Small intestine (tissue), 7 donors: ENCODE data around the gene MAPK13. TPM values are rescaled to one million over a fixed set of nuclear protein-coding genes. Genes with fewer than 3 reads are reported as not detected.
A peak's percentile ranks its signal among the peaks of the same experiment; 100 is the strongest.
"Not testable (repeated sequence)": the region's sequence is repeated elsewhere in the genome, so short reads cannot be mapped to it uniquely, and the experiment has no call there.

Experiments
- DNase-seq, 2 donors: peaks; one replicate each; pipeline versions ENCODE4 v3.0.0 to v3.0.0-alpha.2; 2013
- FAIRE-seq: peaks from 2 replicates; lab custom pipeline; 2012; peaks lifted over from hg19 to GRCh38; lab: Jason Lieb, UNC
- H3K27ac ChIP-seq, 3 donors: one replicate each; pipeline ENCODE4 v1.5.1; 2013; ENCODE audit warnings: low read length in 2 of 3, mild to moderate bottlenecking in 2 of 3, control low read depth in 1 of 3, inconsistent platforms in 1 of 3, low read depth in 1 of 3, moderate library complexity in 1 of 3
- H3K27me3 ChIP-seq, 3 donors: one replicate each; pipeline ENCODE4 v1.6.1; 2013; ENCODE audit warnings: low read length in 3 of 3, inconsistent platforms in 1 of 3; ENCODE audit not compliant: control insufficient read depth in 3 of 3, insufficient read depth in 3 of 3
- H3K36me3 ChIP-seq, 3 donors: one replicate each; pipeline ENCODE4 v1.6.1; 2013; ENCODE audit warnings: low read length in 3 of 3, inconsistent platforms in 1 of 3, low read depth in 1 of 3, mild to moderate bottlenecking in 1 of 3, moderate library complexity in 1 of 3; ENCODE audit not compliant: control insufficient read depth in 3 of 3, insufficient read depth in 2 of 3
- H3K4me1 ChIP-seq, 3 donors: one replicate each; pipeline ENCODE4 v1.6.1; 2013; ENCODE audit warnings: low read length in 2 of 3, inconsistent platforms in 1 of 3, low read depth in 1 of 3, mild to moderate bottlenecking in 1 of 3, moderate library complexity in 1 of 3; ENCODE audit not compliant: control insufficient read depth in 3 of 3, insufficient read depth in 2 of 3
- H3K4me3 ChIP-seq, 3 donors: one replicate each; pipeline ENCODE4 v1.5.1; 2013; ENCODE audit warnings: low read length in 3 of 3, control low read depth in 1 of 3, inconsistent platforms in 1 of 3, low read depth in 1 of 3, mild to moderate bottlenecking in 1 of 3, moderate library complexity in 1 of 3
- H3K9me3 ChIP-seq, 2 donors: one replicate each; pipeline ENCODE4 v1.6.1; 2013; ENCODE audit warnings: low read depth in 1 of 2, low read length in 1 of 2; ENCODE audit not compliant: control insufficient read depth in 2 of 2, insufficient read depth in 1 of 2
- WGBS, 3 donors: extraction: QIAGEN DNeasy Blood & Tissue Kit; methylation state at CpG; one replicate each; pipeline ENCODE4 v1.1.7; 2013; 5-methylcytosine and 5-hydroxymethylcytosine counted together
- polyA plus RNA-seq, 4 donors: library from polyadenylated mRNA; stranded (reverse) in 3 of 4; unstranded in 1 of 4; fragments of 200-250 nt in 3 of 4; fragments of 120-200 nt in 1 of 4; gene quantifications; one replicate each; pipeline versions ENCODE4 v1.2.1 to v1.2.3, GENCODE V29; 2013
- donor health status: healthy with polysubstance abuse.
- donor health status: control.
- donor health status: control.
- donor health status: Bipolar disorder and iron deficiency.
- donor health status: healthy.

Gene MAPK13
- polyA plus RNA-seq, 4 donors: 86.7 to 161 (median 102) TPM

GRCh38 chr6:36126121-36126520 is 4.2 kb upstream of the MAPK13 start:
- Histone ChIP-seq H3K27ac (no peak overlapping the region), H3K9me3 (no peaks in the 10 kb centered on the region), H3K4me3 (no peak overlapping the region), H3K4me1 (peaks cover 0 to 35% (median 2%) of the 10 kb centered on the region in 3 donors), H3K36me3 (peaks cover 0 to 5% (median 0%) of the 10 kb centered on the region in 3 donors), H3K27me3 (no peaks in the 10 kb centered on the region)
- WGBS, 3 donors: 89 to 100% (median 89%) methylated on average over 2 of the region's 2 CpGs
- FAIRE-seq: no peak
- no peak for DNase-seq

- H3K4me3 ChIP-seq: no peak overlapping the region
- H3K27me3 ChIP-seq: no peaks in the 10 kb centered on the region
- H3K4me1 ChIP-seq: peaks cover 0 to 32% (median 0%) of the 10 kb centered on the region in 3 donors
- FAIRE-seq (no peak), DNase-seq (no peak)
- WGBS, 3 donors: 65 to 76% (median 70%) methylated on average over 10 of the region's 10 CpGs
- no peaks in the 10 kb centered on the region for H3K9me3 ChIP-seq
- H3K27ac ChIP-seq: peak overlapping the region in 1 of 3 donors; percentile 69
- H3K36me3 ChIP-seq: peaks cover 0 to 5% (median 0%) of the 10 kb centered on the region in 3 donors
Observed at GRCh38 chr6:36126553-36127458, 3.5 kb upstream of the MAPK13 start.

GRCh38 chr6:36127462-36128016 is 2.8 kb upstream of the MAPK13 start:
- 83 to 91% (median 87%) methylated on average over 8 of the region's 8 CpGs for WGBS, 3 donors
- no peak for FAIRE-seq
- no peaks in the 10 kb centered on the region for H3K9me3 ChIP-seq
- peaks cover 0 to 6% (median 0%) of the 10 kb centered on the region in 3 donors for H3K36me3 ChIP-seq
- peaks cover 0 to 32% (median 2%) of the 10 kb centered on the region in 3 donors for H3K4me1 ChIP-seq
- H3K27me3 ChIP-seq: no peaks in the 10 kb centered on the region
- peak overlapping the region in 1 of 3 donors; percentile 69 for H3K27ac ChIP-seq
- no peak for DNase-seq
- no peak overlapping the region for H3K4me3 ChIP-seq

GRCh38 chr6:36128073-36128472 is 2.2 kb upstream of the MAPK13 start:
- Histone ChIP-seq H3K36me3 (peaks cover 0 to 12% (median 0%) of the 10 kb centered on the region in 3 donors), H3K4me1 (peaks cover 0 to 36% (median 4%) of the 10 kb centered on the region in 3 donors), H3K4me3 (no peak overlapping the region), H3K27ac (no peak overlapping the region), H3K27me3 (no peaks in the 10 kb centered on the region), H3K9me3 (no peaks in the 10 kb centered on the region)
- FAIRE-seq: no peak
- 80 to 91% (median 86%) methylated on average over 5 of the region's 5 CpGs for WGBS, 3 donors
- no peak for DNase-seq

GRCh38 chr6:36128793-36129192 is 1.5 kb upstream of the MAPK13 start:
- Histone ChIP-seq H3K4me1 (peaks cover 0 to 36% (median 4%) of the 10 kb centered on the region in 3 donors), H3K4me3 (no peak overlapping the region), H3K27me3 (no peaks in the 10 kb centered on the region), H3K36me3 (peaks cover 0 to 19% (median 0%) of the 10 kb centered on the region in 3 donors), H3K27ac (no peak overlapping the region), H3K9me3 (no peaks in the 10 kb centered on the region)
- no peak for FAIRE-seq
- WGBS, 3 donors: 96 to 98% (median 98%) methylated on average over 3 of the region's 3 CpGs
- no peak for DNase-seq

GRCh38 chr6:36129334-36129733 is 979 bp upstream of the MAPK13 start:
- DNase-seq, H3K9me3 ChIP-seq, FAIRE-seq, H3K27me3 ChIP-seq, H3K4me3 ChIP-seq: not testable (repeated sequence)
- Histone ChIP-seq H3K36me3 (peaks cover 0 to 24% (median 0%) of the 10 kb centered on the region in 3 donors), H3K27ac (peak overlapping the region in 1 of 3 donors; percentile 96), H3K4me1 (peaks cover 0 to 39% (median 4%) of the 10 kb centered on the region in 3 donors)
- WGBS, 3 donors: 68 to 87% (median 79%) methylated on average over 16 of the region's 16 CpGs

- no peak for FAIRE-seq
- peak overlapping the region; percentile 47 to 84 (median 70) for H3K4me3 ChIP-seq
- DNase-seq: peak; percentile 61 to 73
- peaks cover 0 to 39% (median 4%) of the 10 kb centered on the region in 3 donors for H3K4me1 ChIP-seq
- peak overlapping the region; percentile 96 to 99 (median 98) for H3K27ac ChIP-seq
- WGBS, 3 donors: 2 to 10% (median 2%) methylated on average over 37 to 52 of the region's 52 CpGs
- H3K9me3 ChIP-seq: no peaks in the 10 kb centered on the region
- peaks cover 0 to 40% (median 2%) of the 10 kb centered on the region in 3 donors for H3K36me3 ChIP-seq
- no peaks in the 10 kb centered on the region for H3K27me3 ChIP-seq
Observed at GRCh38 chr6:36130667-36131510, 576 bp downstream of the MAPK13 start.
